GM12878 (cell line): ENCODE measurements around the gene TIMP2. TPM values are rescaled to one million over a fixed set of nuclear protein-coding genes. Genes with fewer than 3 reads are reported as not detected.

ENCODE experiments used
- ATAC-seq: fragments of 200-7000 bp; cut with Tn5 transposase; 3 replicates; pipeline ENCODE4 v1.9.1; 2020; ENCODE audit warnings: mild to moderate bottlenecking, moderate library complexity
- BruUV-seq: library from RNA; stranded (reverse); fragments of 400-500 nt; replicated peaks from 2 replicates; lab custom pipeline; 2021; lab: Mats Ljungman, UMichigan
- CTCF ChIA-PET: fragments of 300-600 bp; sonication (Branson Sonifier 250); formaldehyde crosslinking; extraction: SDS; loops from one replicate; lab custom pipeline; 2021; ENCODE audit warnings: inconsistent platforms; lab: Yijun Ruan, JAX
- POLR2A ChIA-PET: fragments of 350-600 bp; formaldehyde crosslinking; extraction: SDS; loops from one replicate; lab custom pipeline; 2021; ENCODE audit warnings: inconsistent platforms; lab: Charles Lee
- RAD21 ChIA-PET: fragments of 300-600 bp; sonication (Branson Sonifier 250); formaldehyde crosslinking; loops from one replicate; lab custom pipeline; 2023; ENCODE audit warnings: antibody characterized with exemption; ENCODE audit not compliant: unreplicated experiment; lab: Charles Lee
- SMC1A ChIA-PET: fragments of 300-600 bp; sonication (Branson Sonifier 250); formaldehyde crosslinking; loops from one replicate; lab custom pipeline; 2023; ENCODE audit not compliant: unreplicated experiment, uncharacterized antibody; lab: Charles Lee
- DNase-seq: peaks from one replicate; pipeline ENCODE4 v3.0.0-alpha.2; 2011; ENCODE audit warnings: low read depth, low spot score
- FAIRE-seq: peaks from 3 replicates; lab custom pipeline; 2011; peaks lifted over from hg19 to GRCh38; lab: Jason Lieb, UNC
- H2AFZ ChIP-seq: 2 replicates; pipeline ENCODE4 v1.6.0; 2011; ENCODE audit warnings: low read depth, low read length, control low read depth; ENCODE audit not compliant: control insufficient read depth
- H3K27ac ChIP-seq: 2 replicates; pipeline ENCODE4 v1.5.1; 2011; ENCODE audit warnings: control low read depth; ENCODE audit not compliant: control insufficient read depth, insufficient read depth
- H3K27me3 ChIP-seq, 2 experiments: replicated peaks in 1 of 2; 2 replicates each; pipeline versions ENCODE4 v1.6.0 to v1.6.1; 2011; ENCODE audit warnings: low read length in 1 of 2; ENCODE audit not compliant: control insufficient read depth in 2 of 2, insufficient read depth in 2 of 2
- H3K36me3 ChIP-seq, 2 experiments: 2 replicates each; pipeline ENCODE4 v1.5.1; 2011; ENCODE audit warnings: low read length in 1 of 2; ENCODE audit not compliant: control insufficient read depth in 2 of 2, insufficient read depth in 2 of 2
- H3K4me1 ChIP-seq: 2 replicates; pipeline ENCODE4 v1.6.1; 2011; ENCODE audit warnings: mild to moderate bottlenecking, low read length, moderate library complexity, mixed read lengths; ENCODE audit not compliant: control insufficient read depth, insufficient read depth
- H3K4me2 ChIP-seq: 2 replicates; pipeline ENCODE4 v1.6.0; 2011; ENCODE audit warnings: control low read depth; ENCODE audit not compliant: control insufficient read depth, insufficient read depth
- H3K4me3 ChIP-seq: fragments of 200-600 bp; sonication (generic); 2 replicates; pipeline ENCODE4 v1.5.1; 2016
- H3K79me2 ChIP-seq: 2 replicates; pipeline ENCODE4 v1.6.0; 2011; ENCODE audit warnings: low read length; ENCODE audit not compliant: control insufficient read depth, insufficient read depth
- H3K9ac ChIP-seq: 2 replicates; pipeline ENCODE4 v1.8.0; 2011; ENCODE audit warnings: low read length, control low read depth, mixed read lengths; ENCODE audit not compliant: control insufficient read depth, insufficient read depth
- H3K9me3 ChIP-seq: replicated peaks from 3 replicates; pipeline ENCODE4 v1.5.1; 2011; ENCODE audit warnings: mild to moderate bottlenecking, low read length; ENCODE audit not compliant: control insufficient read depth, insufficient read depth
- H4K20me1 ChIP-seq: 2 replicates; pipeline ENCODE4 v1.6.0; 2011; ENCODE audit not compliant: control insufficient read depth, insufficient read depth
- JUND ChIP-seq: IDR thresholded peaks from 2 replicates; pipeline ENCODE4 v1.6.1; 2012; ENCODE audit warnings: low read depth, mild to moderate bottlenecking, low read length, improper control_type of control experiment, moderate library complexity
- NFYB ChIP-seq: IDR thresholded peaks from 2 replicates; pipeline ENCODE4 v1.6.1; 2011; ENCODE audit warnings: low read depth, mild to moderate bottlenecking, low read length, improper control_type of control experiment, moderate library complexity; ENCODE audit not compliant: insufficient read depth
- NKRF ChIP-seq: fragments of 450-650 bp; conservative IDR thresholded peaks from 2 replicates; pipeline ENCODE4 v1.6.1; 2017; ENCODE audit warnings: mild to moderate bottlenecking, moderate library complexity
- NR2F1 ChIP-seq: fragments of 450-650 bp; conservative IDR thresholded peaks from 2 replicates; pipeline ENCODE4 v1.6.1; 2017; ENCODE audit warnings: mild to moderate bottlenecking
- SREBF2 ChIP-seq: IDR thresholded peaks from 2 replicates; pipeline ENCODE4 v1.6.1; 2012; ENCODE audit warnings: mild to moderate bottlenecking, low read length
- STAT3 ChIP-seq: IDR thresholded peaks from 2 replicates; pipeline ENCODE4 v1.6.1; 2011; ENCODE audit warnings: low read depth, low read length, improper control_type of control experiment
- YY1 ChIP-seq: IDR thresholded peaks from 2 replicates; pipeline ENCODE4 v1.6.1; 2011; ENCODE audit warnings: low read depth, mild to moderate bottlenecking, low read length
- ZNF274 ChIP-seq: IDR thresholded peaks from one replicate; pipeline ENCODE4 v1.8.0; 2011; ENCODE audit not compliant: insufficient read length, insufficient read depth
- WGBS: methylation state at CpG from one replicate; pipeline ENCODE4 v1.1.6; 2016; ENCODE audit warnings: low lambda C conversion rate; ENCODE audit not compliant: insufficient replicate concordance, insufficient coverage; ENCODE audit errors: missing lambda C conversion rate; 5-methylcytosine and 5-hydroxymethylcytosine counted together
- in situ Hi-C: fragments of 300-500 bp; cut with MboI; formaldehyde crosslinking; loops from 9 replicates; pipeline ENCODE4 v1.14.3; 2018; ENCODE audit warnings: mixed read lengths
- intact Hi-C: fragments of 100-400 bp; cut with micrococcal nuclease; formaldehyde crosslinking; loops from one replicate; pipeline ENCODE4 v1.14.2; 2022; ENCODE audit not compliant: unreplicated experiment
- polyA plus RNA-seq, 11 experiments: library from polyadenylated mRNA; depleted of rRNA in 4 of 11; unstranded in 6 of 11; stranded (reverse) in 5 of 11; fragments of >200 nt; fragmentation: Nextera tagmentation in 4 of 11; fragmentation: Illumina TruSeq in 1 of 11; extraction: Ambion mirVana in 4 of 11; extraction: Trizol in 1 of 11; gene quantifications; 1 replicate in 1 of 11; 2 replicates in 10 of 11; pipeline versions ENCODE4 v1.2.1 to v1.2.3, GENCODE V29; 2011 to 2016; ENCODE audit warnings: inconsistent platforms in 2 of 11, missing spikeins in 2 of 11, low read depth in 1 of 11
- total RNA-seq, 4 experiments: library from RNA; depleted of rRNA in 3 of 4; stranded (reverse); fragments of >200 nt in 3 of 4; fragmentation: Illumina TruSeq in 1 of 4; extraction: Trizol in 1 of 4; gene quantifications; 2 replicates each; pipeline versions ENCODE4 v1.2.1 to v1.2.3, GENCODE V29; 2013 to 2021
- TF ChIP-seq, protein P1 (sequence below): fragments of 450-650 bp; IDR thresholded peaks from 2 replicates; pipeline ENCODE4 v1.6.1; 2017; ENCODE audit warnings: antibody characterized with exemption, mild to moderate bottlenecking, moderate library complexity

The TIMP2 gene
- total and polyA plus RNA-seq, 10 of the 15 experiments (the other 5 are each of a cell fraction or from before 2014, with no cell fraction given): 0.03 to 0.41 (median 0.04) TPM; not detected in 7

DNA sequence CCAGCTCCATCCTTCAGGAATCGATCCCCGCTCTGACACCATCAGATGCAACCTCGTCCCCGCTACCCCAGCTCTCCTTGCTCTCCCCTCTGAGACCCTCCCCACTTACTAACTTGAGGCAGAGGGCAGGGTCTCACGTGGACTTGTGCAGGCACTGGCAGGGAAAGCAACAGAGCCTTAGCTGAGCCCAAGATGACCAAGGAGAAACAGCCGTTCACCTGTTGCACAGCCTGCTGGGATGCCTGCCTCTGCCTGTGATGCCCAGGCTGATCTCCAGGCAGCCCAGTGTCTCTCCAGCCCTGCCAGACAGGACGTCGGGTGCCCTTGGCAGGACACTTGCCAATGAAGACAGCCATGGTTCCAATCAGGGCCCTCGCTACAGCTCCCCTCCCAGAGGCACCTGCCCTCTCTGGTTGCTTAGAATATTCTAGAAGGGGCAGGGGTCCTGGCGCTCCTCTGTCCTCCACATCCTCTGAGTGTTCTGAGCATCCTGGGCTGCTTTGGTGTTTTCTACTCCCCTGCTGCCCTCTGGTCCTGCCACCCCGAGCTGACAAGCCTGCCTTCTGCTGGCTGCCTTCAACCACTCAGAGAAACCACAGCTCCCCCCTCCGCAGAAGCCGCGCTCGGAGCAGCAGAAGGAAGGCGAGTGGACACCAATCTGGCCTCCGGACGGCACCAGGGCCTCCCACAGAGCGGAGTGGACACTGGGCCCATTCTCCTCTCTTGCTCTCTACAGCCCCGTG lies 28.9 kb downstream of the TIMP2 start:
- Histone ChIP-seq H3K36me3 (no peaks in the 10 kb centered on the region), H3K9ac (no peak overlapping the region), H3K4me3 (no peak overlapping the region), H3K9me3 (no peaks in the 10 kb centered on the region), H3K4me1 (no peaks in the 10 kb centered on the region), H3K27me3 (0 out of 4 replicates have a peak, but pooled peaks cover 0 to 2% of the 10 kb centered on the region in 2 experiments), H3K27ac (no peak overlapping the region), H3K79me2 (no peaks in the 10 kb centered on the region), H4K20me1 (no peaks in the 10 kb centered on the region), H3K4me2 (no peak overlapping the region), H2AFZ (no peak overlapping the region)
- ChIA-PET SMC1A (no interaction called here), POLR2A (no interaction called here), RAD21 (no interaction called here), CTCF (no interaction called here)
- in situ Hi-C loops (loop anchor here (5.0 kb wide), 1 partner anchor 49 kb away; no protein-coding TSS in a partner anchor), intact Hi-C loops (no loop called here)
- 44% methylated on average over 20 of the region's 20 CpGs for WGBS
- ATAC-seq (no peak), DNase-seq (no peak), FAIRE-seq (no peak)
- TF ChIP-seq JUND (no peak), ZNF274 (no peak)
- TF ChIP-seq, all 136 proteins: peak for 0
- no TSS peak for BruUV-seq

GRCh38 chr17:78895322-78895721 lies 29.9 kb downstream of the TIMP2 start:
- POLR2A ChIA-PET: no interaction called here
- Histone ChIP-seq H3K36me3 (no peaks in the 10 kb centered on the region), H3K79me2 (no peaks in the 10 kb centered on the region), H3K9me3 (no peaks in the 10 kb centered on the region), H4K20me1 (no peaks in the 10 kb centered on the region), H3K4me1 (peaks cover 5% of the 10 kb centered on the region), H2AFZ (no peak overlapping the region), H3K9ac (no peak overlapping the region), H3K4me3 (no peak overlapping the region), H3K27me3 (0 out of 4 replicates have a peak, but pooled peaks cover 0 to 2% of the 10 kb centered on the region in 2 experiments), H3K27ac (no peak overlapping the region), H3K4me2 (no peak overlapping the region)
- CTCF ChIA-PET: no interaction called here
- DNase-seq (no peak), FAIRE-seq (no peak), ATAC-seq (no peak)
- no TSS peak for BruUV-seq
- RAD21 ChIA-PET: no interaction called here
- SMC1A ChIA-PET: no interaction called here
- in situ Hi-C loops (loop anchor here (5.0 kb wide), 1 partner anchor 48 kb away; no protein-coding TSS in a partner anchor), intact Hi-C loops (no loop called here)
- 77% methylated on average over 5 of the region's 5 CpGs for WGBS
- no peak for TF ChIP-seq NKRF
- TF ChIP-seq SREBF2: no peak
- no peak for TF ChIP-seq YY1
- no peak for TF ChIP-seq NR2F1
- no peak for TF ChIP-seq NFYB
- TF ChIP-seq, protein P1, sequence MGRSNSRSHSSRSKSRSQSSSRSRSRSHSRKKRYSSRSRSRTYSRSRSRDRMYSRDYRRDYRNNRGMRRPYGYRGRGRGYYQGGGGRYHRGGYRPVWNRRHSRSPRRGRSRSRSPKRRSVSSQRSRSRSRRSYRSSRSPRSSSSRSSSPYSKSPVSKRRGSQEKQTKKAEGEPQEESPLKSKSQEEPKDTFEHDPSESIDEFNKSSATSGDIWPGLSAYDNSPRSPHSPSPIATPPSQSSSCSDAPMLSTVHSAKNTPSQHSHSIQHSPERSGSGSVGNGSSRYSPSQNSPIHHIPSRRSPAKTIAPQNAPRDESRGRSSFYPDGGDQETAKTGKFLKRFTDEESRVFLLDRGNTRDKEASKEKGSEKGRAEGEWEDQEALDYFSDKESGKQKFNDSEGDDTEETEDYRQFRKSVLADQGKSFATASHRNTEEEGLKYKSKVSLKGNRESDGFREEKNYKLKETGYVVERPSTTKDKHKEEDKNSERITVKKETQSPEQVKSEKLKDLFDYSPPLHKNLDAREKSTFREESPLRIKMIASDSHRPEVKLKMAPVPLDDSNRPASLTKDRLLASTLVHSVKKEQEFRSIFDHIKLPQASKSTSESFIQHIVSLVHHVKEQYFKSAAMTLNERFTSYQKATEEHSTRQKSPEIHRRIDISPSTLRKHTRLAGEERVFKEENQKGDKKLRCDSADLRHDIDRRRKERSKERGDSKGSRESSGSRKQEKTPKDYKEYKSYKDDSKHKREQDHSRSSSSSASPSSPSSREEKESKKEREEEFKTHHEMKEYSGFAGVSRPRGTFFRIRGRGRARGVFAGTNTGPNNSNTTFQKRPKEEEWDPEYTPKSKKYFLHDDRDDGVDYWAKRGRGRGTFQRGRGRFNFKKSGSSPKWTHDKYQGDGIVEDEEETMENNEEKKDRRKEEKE: no peak
- no peak for TF ChIP-seq STAT3
